GM12878 (cell line): ENCODE data around the gene PPOX. TPM values are rescaled to one million over a fixed set of nuclear protein-coding genes. Genes with fewer than 3 reads are reported as not detected.

Experiments used
- FOXM1 ChIP-seq: IDR thresholded peaks from 2 replicates; pipeline ENCODE4 v1.6.1; 2012; ENCODE audit warnings: low read depth, mild to moderate bottlenecking, inconsistent platforms, low read length, moderate library complexity
- HCFC1 ChIP-seq: fragments of 150-350 bp; IDR thresholded peaks from 2 replicates; pipeline ENCODE4 v1.6.1; 2014; ENCODE audit warnings: low read length
- NFYB ChIP-seq: IDR thresholded peaks from 2 replicates; pipeline ENCODE4 v1.6.1; 2011; ENCODE audit warnings: low read depth, mild to moderate bottlenecking, low read length, improper control_type of control experiment, moderate library complexity; ENCODE audit not compliant: insufficient read depth
- PML ChIP-seq: IDR thresholded peaks from 2 replicates; pipeline ENCODE4 v1.6.1; 2012; ENCODE audit warnings: low read length, inconsistent platforms
- RB1 ChIP-seq: fragments of 450-650 bp; formaldehyde crosslinking; IDR thresholded peaks from 2 replicates; pipeline ENCODE4 v1.6.1; 2017; ENCODE audit warnings: mild to moderate bottlenecking, borderline replicate concordance
- RELB ChIP-seq: fragments of 450-650 bp; IDR thresholded peaks from 2 replicates; pipeline ENCODE4 v1.6.1; 2017; ENCODE audit warnings: low read depth, mild to moderate bottlenecking, moderate library complexity
- RUNX3 ChIP-seq: IDR thresholded peaks from 2 replicates; pipeline ENCODE4 v1.6.1; 2012; ENCODE audit warnings: low read length, inconsistent platforms
- SIN3A ChIP-seq: IDR thresholded peaks from 2 replicates; pipeline ENCODE4 v1.6.1; 2012; ENCODE audit warnings: low read depth, low read length, improper control_type of control experiment
- SMARCA5 ChIP-seq: fragments of 450-650 bp; IDR thresholded peaks from 2 replicates; pipeline ENCODE4 v1.6.1; 2017; ENCODE audit warnings: mild to moderate bottlenecking
- YY1 ChIP-seq: IDR thresholded peaks from 2 replicates; pipeline ENCODE4 v1.6.1; 2011; ENCODE audit warnings: low read depth, mild to moderate bottlenecking, low read length
- ZNF24 ChIP-seq: fragments of 450-650 bp; IDR thresholded peaks from 2 replicates; pipeline ENCODE4 v1.6.1; 2017; ENCODE audit warnings: antibody characterized with exemption, mild to moderate bottlenecking
- ZNF622 ChIP-seq: fragments of 450-650 bp; IDR thresholded peaks from 2 replicates; pipeline ENCODE4 v1.6.1; 2017; ENCODE audit warnings: mild to moderate bottlenecking, inconsistent platforms
- polyA plus RNA-seq, 11 experiments: library from polyadenylated mRNA; depleted of rRNA in 4 of 11; unstranded in 6 of 11; stranded (reverse) in 5 of 11; fragments of >200 nt; fragmentation: Nextera tagmentation in 4 of 11; fragmentation: Illumina TruSeq in 1 of 11; extraction: Ambion mirVana in 4 of 11; extraction: Trizol in 1 of 11; gene quantifications; 1 replicate in 1 of 11; 2 replicates in 10 of 11; pipeline versions ENCODE4 v1.2.1 to v1.2.3, GENCODE V29; 2011 to 2016; ENCODE audit warnings: inconsistent platforms in 2 of 11, missing spikeins in 2 of 11, low read depth in 1 of 11
- total RNA-seq, 4 experiments: library from RNA; depleted of rRNA in 3 of 4; stranded (reverse); fragments of >200 nt in 3 of 4; fragmentation: Illumina TruSeq in 1 of 4; extraction: Trizol in 1 of 4; gene quantifications; 2 replicates each; pipeline versions ENCODE4 v1.2.1 to v1.2.3, GENCODE V29; 2013 to 2021
- TF ChIP-seq, protein P1 (sequence below): fragments of 450-650 bp; IDR thresholded peaks from 2 replicates; pipeline ENCODE4 v1.6.1; 2018; ENCODE audit warnings: mild to moderate bottlenecking, low read depth, moderate library complexity; ENCODE audit not compliant: partially characterized antibody
- TF ChIP-seq, protein P2 (sequence below): IDR thresholded peaks from 2 replicates; pipeline ENCODE4 v1.6.1; 2012; ENCODE audit warnings: mild to moderate bottlenecking, low read depth, low read length
- TF ChIP-seq, protein P3 (sequence below): fragments of 450-650 bp; IDR thresholded peaks from 2 replicates; pipeline ENCODE4 v1.6.1; 2017; ENCODE audit warnings: mild to moderate bottlenecking, low read depth, inconsistent platforms; ENCODE audit not compliant: poor library complexity, severe bottlenecking

Gene PPOX
- total and polyA plus RNA-seq, 10 of the 15 experiments (the other 5 are each of a cell fraction or from before 2014, with no cell fraction given) = 8.9 to 31.5 (median 20.3) TPM

- TF ChIP-seq, protein P1, sequence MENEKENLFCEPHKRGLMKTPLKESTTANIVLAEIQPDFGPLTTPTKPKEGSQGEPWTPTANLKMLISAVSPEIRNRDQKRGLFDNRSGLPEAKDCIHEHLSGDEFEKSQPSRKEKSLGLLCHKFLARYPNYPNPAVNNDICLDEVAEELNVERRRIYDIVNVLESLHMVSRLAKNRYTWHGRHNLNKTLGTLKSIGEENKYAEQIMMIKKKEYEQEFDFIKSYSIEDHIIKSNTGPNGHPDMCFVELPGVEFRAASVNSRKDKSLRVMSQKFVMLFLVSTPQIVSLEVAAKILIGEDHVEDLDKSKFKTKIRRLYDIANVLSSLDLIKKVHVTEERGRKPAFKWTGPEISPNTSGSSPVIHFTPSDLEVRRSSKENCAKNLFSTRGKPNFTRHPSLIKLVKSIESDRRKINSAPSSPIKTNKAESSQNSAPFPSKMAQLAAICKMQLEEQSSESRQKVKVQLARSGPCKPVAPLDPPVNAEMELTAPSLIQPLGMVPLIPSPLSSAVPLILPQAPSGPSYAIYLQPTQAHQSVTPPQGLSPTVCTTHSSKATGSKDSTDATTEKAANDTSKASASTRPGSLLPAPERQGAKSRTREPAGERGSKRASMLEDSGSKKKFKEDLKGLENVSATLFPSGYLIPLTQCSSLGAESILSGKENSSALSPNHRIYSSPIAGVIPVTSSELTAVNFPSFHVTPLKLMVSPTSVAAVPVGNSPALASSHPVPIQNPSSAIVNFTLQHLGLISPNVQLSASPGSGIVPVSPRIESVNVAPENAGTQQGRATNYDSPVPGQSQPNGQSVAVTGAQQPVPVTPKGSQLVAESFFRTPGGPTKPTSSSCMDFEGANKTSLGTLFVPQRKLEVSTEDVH = peak; percentile 61
- TF ChIP-seq RELB (peak; percentile 99), SMARCA5 (peak; percentile 66; the same call in 1 of the 2 replicates), RUNX3 (peak; percentile 43; the same call in 1 of the 2 replicates), HCFC1 (peak; percentile 56), ZNF622 (no peak), YY1 (peak; percentile 70), SIN3A (peak; percentile 80), RB1 (peak; percentile 53; the same call in 1 of the 2 replicates), PML (peak; percentile 91), FOXM1 (peak; percentile 11; the same call in 1 of the 2 replicates), ZNF24 (no peak), NFYB (peak; percentile 94)
- TF ChIP-seq, protein P2, sequence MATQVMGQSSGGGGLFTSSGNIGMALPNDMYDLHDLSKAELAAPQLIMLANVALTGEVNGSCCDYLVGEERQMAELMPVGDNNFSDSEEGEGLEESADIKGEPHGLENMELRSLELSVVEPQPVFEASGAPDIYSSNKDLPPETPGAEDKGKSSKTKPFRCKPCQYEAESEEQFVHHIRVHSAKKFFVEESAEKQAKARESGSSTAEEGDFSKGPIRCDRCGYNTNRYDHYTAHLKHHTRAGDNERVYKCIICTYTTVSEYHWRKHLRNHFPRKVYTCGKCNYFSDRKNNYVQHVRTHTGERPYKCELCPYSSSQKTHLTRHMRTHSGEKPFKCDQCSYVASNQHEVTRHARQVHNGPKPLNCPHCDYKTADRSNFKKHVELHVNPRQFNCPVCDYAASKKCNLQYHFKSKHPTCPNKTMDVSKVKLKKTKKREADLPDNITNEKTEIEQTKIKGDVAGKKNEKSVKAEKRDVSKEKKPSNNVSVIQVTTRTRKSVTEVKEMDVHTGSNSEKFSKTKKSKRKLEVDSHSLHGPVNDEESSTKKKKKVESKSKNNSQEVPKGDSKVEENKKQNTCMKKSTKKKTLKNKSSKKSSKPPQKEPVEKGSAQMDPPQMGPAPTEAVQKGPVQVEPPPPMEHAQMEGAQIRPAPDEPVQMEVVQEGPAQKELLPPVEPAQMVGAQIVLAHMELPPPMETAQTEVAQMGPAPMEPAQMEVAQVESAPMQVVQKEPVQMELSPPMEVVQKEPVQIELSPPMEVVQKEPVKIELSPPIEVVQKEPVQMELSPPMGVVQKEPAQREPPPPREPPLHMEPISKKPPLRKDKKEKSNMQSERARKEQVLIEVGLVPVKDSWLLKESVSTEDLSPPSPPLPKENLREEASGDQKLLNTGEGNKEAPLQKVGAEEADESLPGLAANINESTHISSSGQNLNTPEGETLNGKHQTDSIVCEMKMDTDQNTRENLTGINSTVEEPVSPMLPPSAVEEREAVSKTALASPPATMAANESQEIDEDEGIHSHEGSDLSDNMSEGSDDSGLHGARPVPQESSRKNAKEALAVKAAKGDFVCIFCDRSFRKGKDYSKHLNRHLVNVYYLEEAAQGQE = peak; percentile 37; the same call in 1 of the 2 replicates
- TF ChIP-seq, protein P3, sequence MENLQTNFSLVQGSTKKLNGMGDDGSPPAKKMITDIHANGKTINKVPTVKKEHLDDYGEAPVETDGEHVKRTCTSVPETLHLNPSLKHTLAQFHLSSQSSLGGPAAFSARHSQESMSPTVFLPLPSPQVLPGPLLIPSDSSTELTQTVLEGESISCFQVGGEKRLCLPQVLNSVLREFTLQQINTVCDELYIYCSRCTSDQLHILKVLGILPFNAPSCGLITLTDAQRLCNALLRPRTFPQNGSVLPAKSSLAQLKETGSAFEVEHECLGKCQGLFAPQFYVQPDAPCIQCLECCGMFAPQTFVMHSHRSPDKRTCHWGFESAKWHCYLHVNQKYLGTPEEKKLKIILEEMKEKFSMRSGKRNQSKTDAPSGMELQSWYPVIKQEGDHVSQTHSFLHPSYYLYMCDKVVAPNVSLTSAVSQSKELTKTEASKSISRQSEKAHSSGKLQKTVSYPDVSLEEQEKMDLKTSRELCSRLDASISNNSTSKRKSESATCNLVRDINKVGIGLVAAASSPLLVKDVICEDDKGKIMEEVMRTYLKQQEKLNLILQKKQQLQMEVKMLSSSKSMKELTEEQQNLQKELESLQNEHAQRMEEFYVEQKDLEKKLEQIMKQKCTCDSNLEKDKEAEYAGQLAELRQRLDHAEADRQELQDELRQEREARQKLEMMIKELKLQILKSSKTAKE = peak; percentile 14
Observed at GRCh38 chr1:161165742-161166668, at the start of gene PPOX (continued).
